Measurements from ENCODE around the gene SEC24D. TPM values are rescaled to one million over a fixed set of nuclear protein-coding genes. Genes with fewer than 3 reads are reported as not detected.

The SEC24D gene
- total RNA-seq, 1 donor from 2014 or later, result 28.3 TPM

DNA sequence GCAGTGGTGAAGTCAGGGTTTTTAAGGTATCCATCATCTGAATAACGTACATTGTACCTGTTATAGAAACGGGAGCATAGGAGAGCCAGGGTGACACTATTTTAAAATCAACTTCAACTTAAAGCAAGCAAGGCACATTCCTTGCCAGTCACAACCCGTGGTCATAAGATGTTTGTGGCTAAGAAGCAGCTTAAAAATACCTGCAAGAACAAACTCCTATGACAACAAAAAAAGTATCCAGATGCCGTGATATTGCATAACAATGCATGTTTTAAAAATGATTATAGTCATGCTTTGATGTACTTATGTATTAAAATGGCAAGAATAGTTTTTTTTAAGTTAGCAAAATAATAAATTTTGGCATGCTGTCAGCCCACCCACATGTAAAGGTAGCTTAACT is 36.3 kb upstream of the SEC24D start:
- DNase-seq (ENCODE audit: low read depth), result no peak
- no peak overlapping the region for H3K4me3 ChIP-seq (ENCODE audit: low read depth, low read length)
- TF ChIP-seq, protein P1, sequence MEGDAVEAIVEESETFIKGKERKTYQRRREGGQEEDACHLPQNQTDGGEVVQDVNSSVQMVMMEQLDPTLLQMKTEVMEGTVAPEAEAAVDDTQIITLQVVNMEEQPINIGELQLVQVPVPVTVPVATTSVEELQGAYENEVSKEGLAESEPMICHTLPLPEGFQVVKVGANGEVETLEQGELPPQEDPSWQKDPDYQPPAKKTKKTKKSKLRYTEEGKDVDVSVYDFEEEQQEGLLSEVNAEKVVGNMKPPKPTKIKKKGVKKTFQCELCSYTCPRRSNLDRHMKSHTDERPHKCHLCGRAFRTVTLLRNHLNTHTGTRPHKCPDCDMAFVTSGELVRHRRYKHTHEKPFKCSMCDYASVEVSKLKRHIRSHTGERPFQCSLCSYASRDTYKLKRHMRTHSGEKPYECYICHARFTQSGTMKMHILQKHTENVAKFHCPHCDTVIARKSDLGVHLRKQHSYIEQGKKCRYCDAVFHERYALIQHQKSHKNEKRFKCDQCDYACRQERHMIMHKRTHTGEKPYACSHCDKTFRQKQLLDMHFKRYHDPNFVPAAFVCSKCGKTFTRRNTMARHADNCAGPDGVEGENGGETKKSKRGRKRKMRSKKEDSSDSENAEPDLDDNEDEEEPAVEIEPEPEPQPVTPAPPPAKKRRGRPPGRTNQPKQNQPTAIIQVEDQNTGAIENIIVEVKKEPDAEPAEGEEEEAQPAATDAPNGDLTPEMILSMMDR (conservative IDR thresholded peaks at IDR 0.05; ENCODE audit: low read depth, low read length), result no peak

DNA sequence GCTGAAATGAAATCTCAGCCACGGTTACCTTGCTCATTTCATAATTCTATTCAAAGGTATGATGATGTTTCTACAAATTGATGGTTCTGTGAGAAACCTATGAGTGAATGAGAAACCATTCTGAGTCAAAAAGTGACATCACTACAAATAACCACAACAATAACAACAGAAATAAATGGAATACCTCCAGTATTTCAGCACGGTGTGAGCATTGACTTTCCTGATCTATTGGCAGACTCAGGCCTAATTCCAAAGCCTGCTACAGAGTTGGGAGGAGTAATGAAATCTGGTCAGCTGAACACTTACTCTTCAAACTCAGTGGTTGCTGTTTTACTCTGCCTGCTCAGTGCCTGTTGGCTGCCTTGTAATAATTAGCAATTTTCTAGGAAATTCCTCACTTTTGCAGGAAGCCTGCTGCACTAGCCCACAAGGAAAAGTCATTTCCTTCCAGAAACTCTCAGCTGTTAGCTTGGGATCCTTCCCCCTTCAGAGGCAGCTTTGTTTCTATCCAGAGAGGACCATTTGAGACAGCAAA is 33.9 kb upstream of the SEC24D start:
- DNase-seq (ENCODE audit: low read depth), result peak; percentile 43

DNA sequence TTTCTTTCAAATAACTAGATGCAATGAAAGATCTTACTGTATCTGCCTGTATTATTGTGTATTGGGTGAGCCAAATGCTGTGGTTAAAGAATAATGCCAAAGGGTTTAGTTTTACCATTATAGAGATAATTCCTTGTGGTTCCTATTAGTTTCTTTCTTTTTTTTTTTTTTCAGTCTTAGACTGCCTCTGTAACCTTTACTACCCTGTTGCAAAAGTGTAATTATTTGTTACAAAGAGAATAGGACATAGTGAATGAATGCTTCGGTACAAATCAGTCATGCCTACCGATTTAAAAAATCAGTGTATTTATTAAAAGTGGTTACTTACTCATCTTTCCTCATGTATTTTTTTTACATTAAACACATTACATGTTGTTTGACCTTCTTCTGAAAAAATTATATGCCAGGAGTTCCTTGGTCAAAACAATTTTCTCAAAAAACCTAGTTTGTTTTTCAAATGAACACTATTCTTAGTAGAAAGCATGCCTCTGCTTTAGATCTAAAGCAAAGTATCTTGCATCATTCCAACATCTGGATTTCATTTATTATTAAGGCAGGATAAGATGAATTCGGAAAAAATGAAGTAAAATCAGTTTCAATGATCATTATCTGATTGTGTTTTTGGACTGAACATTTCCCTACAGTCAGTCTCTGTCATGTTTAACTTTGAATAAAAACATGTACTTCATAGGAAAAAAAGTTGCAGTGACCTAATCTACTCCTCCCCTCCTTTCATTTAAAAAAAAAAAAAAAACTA is 31.6 kb upstream of the SEC24D start:
- DNase-seq (ENCODE audit: low read depth), result no peak
- H3K4me3 ChIP-seq (ENCODE audit: low read depth, low read length), result no peak overlapping the region
- TF ChIP-seq, protein P1 (conservative IDR thresholded peaks at IDR 0.05; ENCODE audit: low read depth, low read length), result no peak

More for the DNA sequence above, 33.9 kb upstream of the SEC24D start:
- H3K4me3 ChIP-seq (ENCODE audit: low read depth, low read length), result no peak overlapping the region
- TF ChIP-seq, protein P1 (conservative IDR thresholded peaks at IDR 0.05; ENCODE audit: low read depth, low read length), result no peak

DNA sequence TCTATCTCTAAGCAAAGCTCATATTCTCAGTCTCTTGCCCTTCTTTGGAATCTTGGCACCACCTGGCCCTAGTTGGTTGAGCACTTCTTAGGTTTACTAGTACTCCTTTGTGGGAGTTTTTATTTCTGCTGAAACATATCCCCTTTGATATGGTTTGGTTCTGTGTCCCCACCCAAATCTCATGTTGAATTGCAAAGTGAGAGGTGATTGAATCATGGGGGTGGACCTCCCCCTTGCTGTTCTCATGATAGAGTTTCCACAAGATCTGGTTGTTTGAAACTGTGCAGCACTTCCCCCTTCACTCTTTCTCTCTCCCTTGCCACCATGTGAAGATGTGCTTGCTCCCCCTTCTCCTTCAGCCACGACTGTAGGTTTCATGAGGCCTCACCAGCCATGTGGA is 30.5 kb upstream of the SEC24D start:
- DNase-seq (ENCODE audit: low read depth), result no peak
- TF ChIP-seq, protein P1 (conservative IDR thresholded peaks at IDR 0.05; ENCODE audit: low read depth, low read length), result no peak
- no peak overlapping the region for H3K4me3 ChIP-seq (ENCODE audit: low read depth, low read length)

DNA sequence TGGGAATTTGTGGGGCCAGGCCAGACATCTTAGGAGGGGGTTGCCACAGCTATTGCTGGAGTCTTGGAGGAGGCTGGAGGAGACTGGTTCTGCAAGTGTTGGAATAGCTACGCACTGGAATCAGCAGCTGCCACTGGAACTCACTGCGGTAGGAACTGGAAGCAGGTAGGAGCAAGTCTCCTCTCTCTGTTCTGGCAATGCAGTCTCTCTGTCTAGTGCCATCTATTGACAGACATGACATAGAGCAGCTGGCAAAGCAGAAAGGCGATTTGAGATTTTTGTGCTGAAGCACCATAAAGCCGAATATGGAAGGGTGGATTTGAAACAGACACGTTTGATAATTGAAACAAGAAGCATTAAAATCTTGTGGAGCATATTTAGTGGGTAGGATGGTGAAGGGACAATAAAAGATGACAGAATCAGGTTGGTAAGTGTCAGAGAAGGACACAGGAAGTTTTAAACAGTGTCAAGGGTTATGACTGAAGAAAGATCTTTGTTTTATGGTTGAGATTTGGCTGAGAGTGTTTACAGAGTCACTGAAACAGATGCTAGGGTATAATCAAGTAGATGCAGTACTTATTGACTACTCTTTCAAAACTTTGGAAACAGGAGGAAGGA is 29.3 kb upstream of the SEC24D start:
- TF ChIP-seq, protein P1 (conservative IDR thresholded peaks at IDR 0.05; ENCODE audit: low read depth, low read length), result peak; percentile 87
- DNase-seq (ENCODE audit: low read depth), result no peak
- H3K4me3 ChIP-seq (ENCODE audit: low read depth, low read length), result no peak overlapping the region

DNA sequence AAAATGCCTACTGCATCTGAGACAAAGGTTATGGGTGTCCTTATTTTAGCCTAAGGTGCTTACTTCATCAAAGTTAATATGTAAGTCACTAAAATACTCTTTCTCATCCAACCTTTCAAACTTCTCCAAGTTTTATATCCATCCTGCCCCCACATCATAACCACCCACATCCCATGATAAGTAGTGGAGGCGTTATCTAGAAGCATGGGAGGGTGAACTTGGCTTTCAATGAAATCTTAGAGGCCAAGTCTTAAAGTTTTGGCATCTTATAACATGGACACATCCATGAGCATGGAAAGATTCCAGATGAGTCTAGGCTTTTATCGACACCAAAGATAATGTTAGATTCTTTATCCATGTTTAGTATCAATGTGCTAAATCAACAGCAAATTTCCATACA is 22.9 kb upstream of the SEC24D start:
- no peak overlapping the region for H3K4me3 ChIP-seq (ENCODE audit: low read depth, low read length)
- no peak for DNase-seq (ENCODE audit: low read depth)
- TF ChIP-seq, protein P1 (conservative IDR thresholded peaks at IDR 0.05; ENCODE audit: low read depth, low read length), result no peak
